Keratinocyte (primary cell): ENCODE results near the gene ZNF423.

Source experiments
- EZH2 ChIP-seq: IDR thresholded peaks from one replicate; pipeline ENCODE4 v1.6.1; 2012; ENCODE audit warnings: inconsistent platforms, mild to moderate bottlenecking, low read length, moderate library complexity
- TF ChIP-seq, protein P1 (sequence below), 3 experiments: IDR thresholded peaks in 1 of 3; conservative IDR thresholded peaks in 1 of 3; optimal IDR thresholded peaks in 1 of 3; 2 replicates in 2 of 3; 3 replicates in 1 of 3; pipeline versions ENCODE3 to v1.5.1; 2011; ENCODE audit warnings: low read length in 3 of 3, mild to moderate bottlenecking in 3 of 3, moderate library complexity in 2 of 3, control low read depth in 1 of 3, inconsistent platforms in 1 of 3; ENCODE audit not compliant: insufficient read depth in 2 of 3; ENCODE audit errors: extremely low read depth in 1 of 3

DNA sequence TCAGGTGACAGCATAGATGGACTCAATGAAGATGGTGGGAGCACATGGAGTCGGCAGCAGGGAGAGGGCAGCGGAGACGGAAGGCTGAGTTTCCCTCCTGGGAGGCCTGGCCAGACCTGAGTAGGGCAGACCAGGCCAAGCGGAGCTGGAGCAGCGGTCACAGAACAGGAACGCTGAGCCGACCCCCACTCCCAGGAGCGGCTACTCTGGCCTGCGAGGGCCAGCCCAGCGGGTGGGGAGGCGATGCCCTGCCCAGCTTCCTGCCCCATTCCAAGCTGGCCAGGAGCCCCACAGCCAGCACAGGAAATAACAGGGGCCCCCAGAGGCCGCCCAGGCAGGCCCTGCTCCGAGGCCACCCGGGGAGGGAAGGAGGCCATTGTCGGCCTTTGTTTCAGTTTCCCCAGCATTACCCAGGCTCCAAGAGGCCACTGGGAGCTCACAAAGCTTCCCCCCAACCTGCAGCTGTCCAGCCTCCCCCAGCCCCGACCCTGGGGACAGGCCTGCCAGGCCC lies 79.8 kb downstream of the ZNF423 start:
- TF ChIP-seq EZH2: no peak
- TF ChIP-seq, protein P1, sequence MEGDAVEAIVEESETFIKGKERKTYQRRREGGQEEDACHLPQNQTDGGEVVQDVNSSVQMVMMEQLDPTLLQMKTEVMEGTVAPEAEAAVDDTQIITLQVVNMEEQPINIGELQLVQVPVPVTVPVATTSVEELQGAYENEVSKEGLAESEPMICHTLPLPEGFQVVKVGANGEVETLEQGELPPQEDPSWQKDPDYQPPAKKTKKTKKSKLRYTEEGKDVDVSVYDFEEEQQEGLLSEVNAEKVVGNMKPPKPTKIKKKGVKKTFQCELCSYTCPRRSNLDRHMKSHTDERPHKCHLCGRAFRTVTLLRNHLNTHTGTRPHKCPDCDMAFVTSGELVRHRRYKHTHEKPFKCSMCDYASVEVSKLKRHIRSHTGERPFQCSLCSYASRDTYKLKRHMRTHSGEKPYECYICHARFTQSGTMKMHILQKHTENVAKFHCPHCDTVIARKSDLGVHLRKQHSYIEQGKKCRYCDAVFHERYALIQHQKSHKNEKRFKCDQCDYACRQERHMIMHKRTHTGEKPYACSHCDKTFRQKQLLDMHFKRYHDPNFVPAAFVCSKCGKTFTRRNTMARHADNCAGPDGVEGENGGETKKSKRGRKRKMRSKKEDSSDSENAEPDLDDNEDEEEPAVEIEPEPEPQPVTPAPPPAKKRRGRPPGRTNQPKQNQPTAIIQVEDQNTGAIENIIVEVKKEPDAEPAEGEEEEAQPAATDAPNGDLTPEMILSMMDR (optimal IDR thresholded peaks at IDR 0.05 in 1 of 3, IDR thresholded peaks at IDR 0.05 in 1 of 3, conservative IDR thresholded peaks at IDR 0.05 in 1 of 3; ENCODE audit: extremely low read depth in 1 of 3, insufficient read depth in 2 of 3, low read length in 3 of 3): no peak
